MG63 (cell line): ENCODE results near the gene MUC21. TPM values are rescaled to one million over a fixed set of nuclear protein-coding genes. Genes with fewer than 3 reads are reported as not detected.
"Not testable (repeated sequence)": the region's sequence is repeated elsewhere in the genome, so short reads cannot be mapped to it uniquely, and the experiment has no call there.

ENCODE experiments used
- DNase-seq: peaks from one replicate; pipeline ENCODE4 v3.0.0-alpha.2; 2020
- H3K27me3 ChIP-seq: fragments of 250-450 bp; sonication (Bioruptor Pico); 2 replicates; pipeline ENCODE4 v1.5.1; 2020; ENCODE audit warnings: mild to moderate bottlenecking, moderate library complexity
- H3K36me3 ChIP-seq: fragments of 250-450 bp; sonication (Bioruptor Pico); 2 replicates; pipeline ENCODE4 v1.5.1; 2020; ENCODE audit warnings: mild to moderate bottlenecking, moderate library complexity
- H3K4me3 ChIP-seq: fragments of 250-450 bp; sonication (Bioruptor Pico); 2 replicates; pipeline ENCODE4 v1.5.1; 2020; ENCODE audit warnings: mild to moderate bottlenecking, moderate library complexity
- H3K9me3 ChIP-seq: fragments of 250-450 bp; sonication (Bioruptor Pico); 2 replicates; pipeline ENCODE4 v1.5.1; 2020; ENCODE audit warnings: mild to moderate bottlenecking, moderate library complexity
- total RNA-seq: library from RNA; depleted of rRNA; stranded (reverse); fragments of >200 nt; shearing (Covaris generic); gene quantifications from 2 replicates; pipeline ENCODE4 v1.2.3, GENCODE V29; 2014; ENCODE audit warnings: low replicate concordance; rRNA removed

MUC21 gene
- total RNA-seq, 1 experiment from 2014 or later = not detected

GRCh38 chr6:31021705-31022531 lies 38.4 kb downstream of the MUC21 start:
- not testable (repeated sequence) for H3K27me3 ChIP-seq, H3K36me3 ChIP-seq, DNase-seq, H3K9me3 ChIP-seq, H3K4me3 ChIP-seq

GRCh38 chr6:31025595-31025994 lies 42.1 kb downstream of the MUC21 start:
- Histone ChIP-seq H3K4me3 (no peak overlapping the region), H3K9me3 (no peaks in the 10 kb centered on the region), H3K27me3 (no peaks in the 10 kb centered on the region), H3K36me3 (no peaks in the 10 kb centered on the region)
- DNase-seq = no peak

GRCh38 chr6:31031095-31031494 lies 47.6 kb downstream of the MUC21 start:
- Histone ChIP-seq H3K36me3 (no peaks in the 10 kb centered on the region), H3K4me3 (no peak overlapping the region), H3K27me3 (no peaks in the 10 kb centered on the region), H3K9me3 (no peaks in the 10 kb centered on the region)
- DNase-seq = no peak

- no peak overlapping the region for H3K4me3 ChIP-seq
- no peaks in the 10 kb centered on the region for H3K27me3 ChIP-seq
- H3K36me3 ChIP-seq = no peaks in the 10 kb centered on the region
- no peaks in the 10 kb centered on the region for H3K9me3 ChIP-seq
- DNase-seq = no peak
These were observed 49.6 kb downstream of the MUC21 start for GRCh38 chr6:31033075-31033474.

- no peak for DNase-seq
These were observed 52.5 kb downstream of the MUC21 start for GRCh38 chr6:31035862-31036497.

GRCh38 chr6:31037169-31037568 lies 53.7 kb downstream of the MUC21 start:
- Histone ChIP-seq H3K4me3 (no peak overlapping the region), H3K9me3 (no peaks in the 10 kb centered on the region), H3K27me3 (no peaks in the 10 kb centered on the region), H3K36me3 (no peaks in the 10 kb centered on the region)
- DNase-seq = no peak

More at GRCh38 chr6:31035862-31036497, 52.5 kb downstream of the MUC21 start:
- no peaks in the 10 kb centered on the region for H3K9me3 ChIP-seq
- no peak overlapping the region for H3K4me3 ChIP-seq
- no peaks in the 10 kb centered on the region for H3K27me3 ChIP-seq
- no peaks in the 10 kb centered on the region for H3K36me3 ChIP-seq

- Histone ChIP-seq H3K27me3 (no peaks in the 10 kb centered on the region), H3K36me3 (no peaks in the 10 kb centered on the region), H3K9me3 (no peaks in the 10 kb centered on the region), H3K4me3 (no peak overlapping the region)
- DNase-seq = peak; percentile 8
These were observed 54.2 kb downstream of the MUC21 start for GRCh38 chr6:31037682-31038081.

GRCh38 chr6:31038559-31038958 lies 55.0 kb downstream of the MUC21 start:
- Histone ChIP-seq H3K36me3 (no peaks in the 10 kb centered on the region), H3K4me3 (no peak overlapping the region), H3K27me3 (no peaks in the 10 kb centered on the region), H3K9me3 (no peaks in the 10 kb centered on the region)
- DNase-seq = no peak

Other genes with a start within 250 kb of the MUC21 start
- 111 and 137 TPM in 2 replicates for gene FLOT1, start 241.0 kb upstream of the MUC21 start, total RNA-seq
- 53.6 and 54.6 TPM in 2 replicates for gene IER3, start 239.2 kb upstream of the MUC21 start, total RNA-seq
- 16.7 and 52.0 TPM in 2 replicates for gene DDR1, start 99.2 kb upstream of the MUC21 start, total RNA-seq
- 18.8 and 26.4 TPM in 2 replicates for gene GTF2H4, start 75.5 kb upstream of the MUC21 start, total RNA-seq
- 10.7 and 23.6 TPM in 2 replicates for gene VARS2, start 69.5 kb upstream of the MUC21 start, total RNA-seq
- not detected in 2 replicates for gene SFTA2, start 51.5 kb upstream of the MUC21 start, total RNA-seq
- not detected in 2 replicates for gene MUCL3, start 42.7 kb upstream of the MUC21 start, total RNA-seq
- not detected in 2 replicates for gene MUC22, start 26.8 kb downstream of the MUC21 start, total RNA-seq
- gene C6orf15, start 128.9 kb downstream of the MUC21 start, total RNA-seq = 0.91 TPM in 1 of 2 replicates, not detected in the other
- not detected in 2 replicates for gene PSORS1C1, start 131.1 kb downstream of the MUC21 start, total RNA-seq
- not detected in 2 replicates for gene CDSN, start 136.7 kb downstream of the MUC21 start, total RNA-seq
- not detected in 2 replicates for gene PSORS1C2, start 155.3 kb downstream of the MUC21 start, total RNA-seq
- 9.6 and 21.7 TPM in 2 replicates for gene CCHCR1, start 174.1 kb downstream of the MUC21 start, total RNA-seq
- 17.3 and 25.0 TPM in 2 replicates for gene TCF19, start 174.9 kb downstream of the MUC21 start, total RNA-seq
- gene POU5F1, start 187.0 kb downstream of the MUC21 start, total RNA-seq = 1.3 and 4.3 TPM in 2 replicates